ENCODE data around the gene SDK1.

GRCh38 chr7:3265388-3265787 is 35.7 kb upstream of the SDK1 start:
- no peak for TF ChIP-seq SP1 (IDR thresholded peaks at IDR 0.05)
- TF ChIP-seq PKNOX1 (IDR thresholded peaks at IDR 0.05) = no peak
- TF ChIP-seq TARDBP (IDR thresholded peaks at IDR 0.05) = no peak
- no peak for TF ChIP-seq FOXM1 (IDR thresholded peaks at IDR 0.05; ENCODE audit: borderline replicate concordance)
- no peak for TF ChIP-seq NFRKB (IDR thresholded peaks at IDR 0.05)
- TF ChIP-seq FOXA1 (IDR thresholded peaks at IDR 0.05) = no peak
- TF ChIP-seq SUZ12 (IDR thresholded peaks at IDR 0.05) = no peak
- TF ChIP-seq ELF4 (IDR thresholded peaks at IDR 0.05) = no peak
- no peak for TF ChIP-seq BHLHE40 (IDR thresholded peaks at IDR 0.05; ENCODE audit: borderline replicate concordance)
- no peak for TF ChIP-seq HDGF (IDR thresholded peaks at IDR 0.05; ENCODE audit: borderline replicate concordance)
